ENCODE data around the gene NEU2.
"Not testable (repeated sequence)": the region's sequence is repeated elsewhere in the genome, so short reads cannot be mapped to it uniquely, and the experiment has no call there.

The NEU2 gene

DNA sequence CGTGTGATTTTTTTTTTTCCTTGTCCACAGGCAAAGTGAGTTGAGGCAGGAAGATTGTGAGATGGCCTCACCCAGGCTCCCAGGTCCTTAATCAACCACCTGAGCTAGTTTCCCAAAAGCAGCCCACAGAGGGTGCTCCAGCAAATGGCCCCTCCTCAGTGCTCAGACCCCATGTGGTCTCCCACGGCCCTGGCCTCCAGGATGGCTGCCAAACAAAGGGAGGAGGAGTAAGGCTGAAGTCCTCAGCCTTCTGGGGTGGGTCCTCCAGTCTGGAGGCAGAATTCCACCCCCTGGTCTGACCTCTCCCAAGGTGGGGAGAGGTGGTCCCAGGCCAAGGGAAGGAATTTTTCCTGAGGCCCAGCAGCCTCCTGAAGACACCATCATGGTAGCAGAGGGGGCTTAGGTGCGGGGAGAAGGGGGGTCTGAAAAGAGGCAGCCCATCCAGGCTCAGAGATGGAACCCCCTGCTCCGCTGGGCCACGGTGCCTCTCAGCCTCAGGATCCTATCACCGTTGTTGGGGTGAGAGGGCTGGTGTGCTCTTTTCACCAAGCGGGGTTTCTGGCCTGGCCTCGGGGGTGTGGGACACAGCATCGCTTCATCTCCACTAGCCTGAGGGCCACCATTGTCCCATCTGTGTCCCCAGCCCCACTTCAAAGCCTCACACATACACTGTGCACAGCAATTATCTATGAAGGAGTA lies 21.8 kb upstream of the NEU2 start:
- peak overlapping the region in 1 of 2 donors; percentile 14 for H3K4me3 ChIP-seq (ENCODE audit: low read length in 2 of 2)

DNA sequence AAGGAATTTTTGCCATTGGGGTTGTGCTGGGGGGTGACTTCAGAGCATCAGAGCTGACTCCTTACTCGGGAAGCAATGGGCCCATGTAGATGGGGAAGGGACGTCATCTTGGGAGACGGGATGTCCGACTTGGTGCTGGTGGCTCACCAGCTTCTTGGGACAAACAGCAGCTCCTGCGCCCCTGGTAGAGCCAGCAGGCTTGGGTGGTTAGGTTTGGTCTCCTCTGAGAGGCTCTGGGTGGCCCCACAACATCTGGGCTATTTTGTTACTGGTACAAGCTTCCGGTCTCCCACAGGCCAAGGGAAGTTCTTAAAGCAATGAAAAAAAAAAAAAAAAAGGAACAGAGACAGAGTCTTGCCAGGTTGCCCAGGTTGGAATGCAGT lies 21.2 kb upstream of the NEU2 start:
- peak overlapping the region; percentile 70 to 81 for H3K4me3 ChIP-seq (ENCODE audit: low read length in 2 of 2)

More for the DNA sequence above, 21.8 kb upstream of the NEU2 start:
- H3K36me3 ChIP-seq (ENCODE audit: control insufficient read depth in 2 of 2, insufficient read depth in 2 of 2, low read length in 2 of 2), result peaks cover 0 to 3% of the 10 kb centered on the region in 2 donors
- no peak overlapping the region for H3K27ac ChIP-seq (ENCODE audit: low read depth in 2 of 2, low read length in 2 of 2)
- H3K9ac ChIP-seq (ENCODE audit: low read depth in 1 of 2, low read length in 2 of 2), result no peak overlapping the region
- no peaks in the 10 kb centered on the region for H3K27me3 ChIP-seq (ENCODE audit: control insufficient read depth in 2 of 2, insufficient read depth in 2 of 2, low read length in 2 of 2)
- H3K9me3 ChIP-seq (ENCODE audit: control insufficient read depth in 2 of 2, low read length in 2 of 2), result no peaks in the 10 kb centered on the region
- peaks cover 20 to 26% of the 10 kb centered on the region in 2 donors for H3K4me1 ChIP-seq (ENCODE audit: control insufficient read depth in 2 of 2, insufficient read depth in 2 of 2, low read length in 2 of 2)

DNA sequence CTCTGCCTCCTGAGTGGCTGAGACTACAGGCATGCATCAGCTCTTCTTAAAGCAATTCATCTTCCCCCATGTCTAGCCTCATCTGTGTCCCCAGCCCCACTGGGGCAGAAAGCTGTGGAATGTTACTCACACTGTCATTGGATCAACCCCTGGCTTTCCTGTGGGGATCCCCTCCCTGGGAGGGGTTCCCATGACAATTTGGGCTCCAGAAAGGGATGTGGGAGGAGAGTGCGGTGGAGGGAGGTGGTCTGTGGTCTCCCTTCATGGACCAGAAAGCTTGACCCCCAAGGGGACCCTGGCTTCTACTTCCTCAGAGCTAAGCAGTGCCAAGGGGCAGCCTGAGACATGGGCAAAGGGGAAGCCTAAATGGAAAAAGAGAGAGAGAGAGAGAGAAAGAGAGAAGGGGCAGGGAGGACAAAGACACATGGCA lies 20.8 kb upstream of the NEU2 start:
- no peaks in the 10 kb centered on the region for H3K36me3 ChIP-seq (ENCODE audit: control insufficient read depth in 2 of 2, insufficient read depth in 2 of 2, low read length in 2 of 2)
- H3K27me3 ChIP-seq (ENCODE audit: control insufficient read depth in 2 of 2, insufficient read depth in 2 of 2, low read length in 2 of 2), result no peaks in the 10 kb centered on the region
- peaks cover 20 to 28% of the 10 kb centered on the region in 2 donors for H3K4me1 ChIP-seq (ENCODE audit: control insufficient read depth in 2 of 2, insufficient read depth in 2 of 2, low read length in 2 of 2)
- H3K27ac ChIP-seq (ENCODE audit: low read depth in 2 of 2, low read length in 2 of 2), result peak overlapping the region; percentile 86 to 87
- peak overlapping the region; percentile 66 to 77 for H3K9ac ChIP-seq (ENCODE audit: low read depth in 1 of 2, low read length in 2 of 2)
- H3K9me3 ChIP-seq (ENCODE audit: control insufficient read depth in 2 of 2, low read length in 2 of 2), result no peaks in the 10 kb centered on the region
- peak overlapping the region; percentile 70 to 81 for H3K4me3 ChIP-seq (ENCODE audit: low read length in 2 of 2)

More for the DNA sequence above, 21.2 kb upstream of the NEU2 start:
- Histone ChIP-seq H3K9ac (ENCODE audit: low read depth in 1 of 2, low read length in 2 of 2) (peak overlapping the region; percentile 66 to 77), H3K27me3 (ENCODE audit: control insufficient read depth in 2 of 2, insufficient read depth in 2 of 2, low read length in 2 of 2) (no peaks in the 10 kb centered on the region), H3K4me1 (ENCODE audit: control insufficient read depth in 2 of 2, insufficient read depth in 2 of 2, low read length in 2 of 2) (peaks cover 20 to 26% of the 10 kb centered on the region in 2 donors), H3K9me3 (ENCODE audit: control insufficient read depth in 2 of 2, low read length in 2 of 2) (no peaks in the 10 kb centered on the region), H3K36me3 (ENCODE audit: control insufficient read depth in 2 of 2, insufficient read depth in 2 of 2, low read length in 2 of 2) (peaks cover 0 to 3% of the 10 kb centered on the region in 2 donors), H3K27ac (ENCODE audit: low read depth in 2 of 2, low read length in 2 of 2) (no peak overlapping the region)

DNA sequence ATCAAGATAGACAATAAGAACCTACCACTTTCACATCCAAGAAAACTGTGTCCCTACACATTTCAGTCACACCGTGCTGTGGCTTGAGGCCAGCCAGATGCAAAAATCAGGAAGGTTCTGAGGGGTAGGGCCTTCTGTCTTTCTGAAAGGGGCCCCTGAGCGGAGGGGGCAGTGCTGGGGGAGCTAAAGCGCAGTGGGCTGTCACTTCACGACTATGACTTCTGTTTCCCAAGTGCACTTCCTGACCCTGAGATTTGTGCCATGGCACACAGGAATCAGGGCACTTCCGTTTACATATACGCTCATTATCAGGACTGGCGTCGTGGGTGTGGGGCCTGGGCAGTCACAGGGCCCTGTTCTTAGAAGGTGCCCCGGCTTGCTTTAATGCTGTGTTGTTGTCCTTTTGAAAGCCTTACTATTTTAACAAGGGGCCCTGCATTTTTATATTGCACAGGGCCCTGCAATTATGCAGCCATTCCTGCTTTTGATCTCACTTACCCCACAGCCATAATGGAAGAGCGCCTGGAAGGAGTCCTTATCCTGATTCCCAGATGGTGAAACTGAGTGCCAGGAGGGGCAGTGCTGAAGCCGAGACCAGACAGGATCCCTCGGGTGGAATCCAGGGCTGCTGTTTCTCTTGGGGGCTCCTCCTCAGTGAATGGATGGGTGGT lies 20.0 kb upstream of the NEU2 start:
- no peaks in the 10 kb centered on the region for H3K27me3 ChIP-seq (ENCODE audit: control insufficient read depth in 2 of 2, insufficient read depth in 2 of 2, low read length in 2 of 2)
- peak overlapping the region; percentile 86 to 87 for H3K27ac ChIP-seq (ENCODE audit: low read depth in 2 of 2, low read length in 2 of 2)

DNA sequence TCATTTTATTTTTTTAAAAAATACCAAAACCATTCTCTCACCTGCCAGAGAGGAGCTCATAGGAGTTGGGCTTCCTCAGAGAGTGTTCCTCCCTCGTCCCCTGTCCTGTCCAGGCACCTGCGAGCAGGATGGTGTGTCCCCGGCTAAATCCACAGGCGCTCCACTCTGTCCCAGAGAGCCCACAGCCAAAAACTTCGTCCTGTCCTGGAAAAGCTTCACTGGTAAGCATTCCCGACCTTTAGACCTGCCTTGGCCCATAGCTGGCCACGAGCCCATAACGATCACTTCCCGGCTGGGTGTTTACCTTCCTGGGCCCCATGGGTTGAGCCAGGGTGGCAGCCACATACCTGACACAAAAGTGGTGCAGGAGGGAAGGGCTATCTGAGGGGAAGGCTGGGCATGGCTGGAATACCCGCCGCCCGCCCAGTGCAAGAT lies 19.4 kb upstream of the NEU2 start, which contains the start of gene NGEF:
Gene NGEF, minus strand, starts transcription at position 230 of the 435 bp plus-strand sequence. CDS start 38,366 bp downstream, outside the sequence.
- peaks cover 20 to 39% of the 10 kb centered on the region in 2 donors for H3K4me1 ChIP-seq (ENCODE audit: control insufficient read depth in 2 of 2, insufficient read depth in 2 of 2, low read length in 2 of 2)
- no peaks in the 10 kb centered on the region for H3K36me3 ChIP-seq (ENCODE audit: control insufficient read depth in 2 of 2, insufficient read depth in 2 of 2, low read length in 2 of 2)
- no peaks in the 10 kb centered on the region for H3K9me3 ChIP-seq (ENCODE audit: control insufficient read depth in 2 of 2, low read length in 2 of 2)
- peak within 1 kb of the TSS; percentile 66 to 77 for H3K9ac ChIP-seq (ENCODE audit: low read depth in 1 of 2, low read length in 2 of 2)
- peak within 1 kb of the TSS; percentile 86 to 87 for H3K27ac ChIP-seq (ENCODE audit: low read depth in 2 of 2, low read length in 2 of 2)
- no peaks in the 10 kb centered on the region for H3K27me3 ChIP-seq (ENCODE audit: control insufficient read depth in 2 of 2, insufficient read depth in 2 of 2, low read length in 2 of 2)
- peak within 1 kb of the TSS; percentile 70 to 81 for H3K4me3 ChIP-seq (ENCODE audit: low read length in 2 of 2)

More for the DNA sequence above, 20.0 kb upstream of the NEU2 start:
- H3K9ac ChIP-seq (ENCODE audit: low read depth in 1 of 2, low read length in 2 of 2), result peak overlapping the region; percentile 66 to 77
- no peaks in the 10 kb centered on the region for H3K36me3 ChIP-seq (ENCODE audit: control insufficient read depth in 2 of 2, insufficient read depth in 2 of 2, low read length in 2 of 2)
- peaks cover 20 to 33% of the 10 kb centered on the region in 2 donors for H3K4me1 ChIP-seq (ENCODE audit: control insufficient read depth in 2 of 2, insufficient read depth in 2 of 2, low read length in 2 of 2)
- H3K9me3 ChIP-seq (ENCODE audit: control insufficient read depth in 2 of 2, low read length in 2 of 2), result no peaks in the 10 kb centered on the region
- H3K4me3 ChIP-seq (ENCODE audit: low read length in 2 of 2), result peak overlapping the region; percentile 70 to 81

DNA sequence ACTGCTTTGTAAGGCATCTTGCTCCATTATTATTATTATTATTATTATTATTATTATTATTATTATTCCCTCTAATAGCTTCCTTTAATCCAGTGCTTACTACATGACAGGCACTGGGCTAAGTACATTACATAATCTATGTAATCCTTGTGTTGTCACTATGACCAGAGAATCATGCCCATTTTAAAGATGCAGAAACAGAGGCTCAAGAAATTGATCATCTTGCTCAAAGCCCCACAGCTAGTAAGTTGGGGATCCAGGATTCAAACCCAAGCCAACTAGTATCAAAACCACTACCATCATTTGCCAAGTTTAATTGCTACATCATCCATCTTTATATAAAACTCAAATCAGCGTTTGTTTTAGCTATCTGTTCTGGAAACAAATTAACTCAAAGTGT lies 18.8 kb upstream of the NEU2 start:
- peak overlapping the region; percentile 86 to 87 for H3K27ac ChIP-seq (ENCODE audit: low read depth in 2 of 2, low read length in 2 of 2)
- peaks cover 23 to 42% of the 10 kb centered on the region in 2 donors for H3K4me1 ChIP-seq (ENCODE audit: control insufficient read depth in 2 of 2, insufficient read depth in 2 of 2, low read length in 2 of 2)
- H3K9ac ChIP-seq (ENCODE audit: low read depth in 1 of 2, low read length in 2 of 2), result no peak overlapping the region

DNA sequence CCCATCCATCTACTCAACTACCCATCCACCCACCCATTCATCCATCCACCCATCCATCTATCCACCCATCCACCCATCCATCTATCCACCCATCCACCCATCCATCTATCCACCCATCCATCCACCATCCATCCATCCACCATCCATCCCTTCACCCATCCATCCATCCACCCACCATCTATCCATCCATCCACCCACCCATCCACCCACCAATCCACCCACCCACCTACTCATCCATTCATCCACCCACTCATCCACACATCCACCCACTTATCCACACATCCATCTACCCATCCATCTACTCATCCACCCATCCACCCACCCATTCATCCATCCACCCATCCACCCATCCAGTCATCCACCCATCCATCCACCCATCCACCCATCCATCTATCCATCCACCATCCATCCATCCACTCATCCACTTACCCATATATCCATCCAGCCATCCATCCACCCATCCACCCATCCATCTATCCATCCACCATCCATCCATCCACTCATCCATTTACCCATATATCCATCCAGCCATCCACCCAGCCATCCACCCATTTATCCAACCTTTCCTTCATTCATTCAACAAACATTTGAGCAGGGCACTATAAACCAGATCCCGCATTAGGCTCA lies 17.3 kb upstream of the NEU2 start:
- H3K4me3 ChIP-seq (ENCODE audit: low read length in 2 of 2), result no peak overlapping the region
- no peak overlapping the region for H3K9ac ChIP-seq (ENCODE audit: low read depth in 1 of 2, low read length in 2 of 2)
- no peaks in the 10 kb centered on the region for H3K9me3 ChIP-seq (ENCODE audit: control insufficient read depth in 2 of 2, low read length in 2 of 2)
- H3K27me3 ChIP-seq (ENCODE audit: control insufficient read depth in 2 of 2, insufficient read depth in 2 of 2, low read length in 2 of 2), result no peaks in the 10 kb centered on the region
- H3K36me3 ChIP-seq (ENCODE audit: control insufficient read depth in 2 of 2, insufficient read depth in 2 of 2, low read length in 2 of 2), result no peaks in the 10 kb centered on the region
- H3K27ac ChIP-seq (ENCODE audit: low read depth in 2 of 2, low read length in 2 of 2), result no peak overlapping the region
- H3K4me1 ChIP-seq (ENCODE audit: control insufficient read depth in 2 of 2, insufficient read depth in 2 of 2, low read length in 2 of 2), result peaks cover 23 to 42% of the 10 kb centered on the region in 2 donors

More for the DNA sequence above, 18.8 kb upstream of the NEU2 start:
- no peak overlapping the region for H3K4me3 ChIP-seq (ENCODE audit: low read length in 2 of 2)
- H3K36me3 ChIP-seq (ENCODE audit: control insufficient read depth in 2 of 2, insufficient read depth in 2 of 2, low read length in 2 of 2), result no peaks in the 10 kb centered on the region
- no peaks in the 10 kb centered on the region for H3K9me3 ChIP-seq (ENCODE audit: control insufficient read depth in 2 of 2, low read length in 2 of 2)
- H3K27me3 ChIP-seq (ENCODE audit: control insufficient read depth in 2 of 2, insufficient read depth in 2 of 2, low read length in 2 of 2), result no peaks in the 10 kb centered on the region

DNA sequence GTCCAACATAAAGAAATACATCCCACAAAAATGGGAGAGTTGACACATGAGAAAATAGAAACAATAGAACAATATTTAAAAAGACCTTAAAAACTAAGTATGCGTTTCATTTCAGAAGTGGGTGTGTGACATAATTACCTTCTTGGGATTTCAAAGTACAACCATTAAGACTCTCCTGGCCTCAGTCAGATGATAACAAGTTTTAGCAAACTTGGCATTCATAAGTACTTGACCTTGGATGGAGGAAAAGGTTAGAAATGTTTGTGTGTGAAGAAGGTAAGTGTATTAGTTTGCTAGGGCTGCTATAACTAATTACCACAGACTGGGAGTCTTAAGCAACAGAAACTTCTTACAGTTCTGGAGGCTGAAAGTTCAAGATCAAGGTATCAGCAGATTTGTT lies 14.5 kb upstream of the NEU2 start:
- Histone ChIP-seq H3K27ac (ENCODE audit: low read depth in 2 of 2, low read length in 2 of 2) (peak overlapping the region; percentile 32 to 65), H3K27me3 (ENCODE audit: control insufficient read depth in 2 of 2, insufficient read depth in 2 of 2, low read length in 2 of 2) (no peaks in the 10 kb centered on the region), H3K36me3 (ENCODE audit: control insufficient read depth in 2 of 2, insufficient read depth in 2 of 2, low read length in 2 of 2) (no peaks in the 10 kb centered on the region), H3K9me3 (ENCODE audit: control insufficient read depth in 2 of 2, low read length in 2 of 2) (no peaks in the 10 kb centered on the region), H3K4me3 (ENCODE audit: low read length in 2 of 2) (no peak overlapping the region), H3K4me1 (ENCODE audit: control insufficient read depth in 2 of 2, insufficient read depth in 2 of 2, low read length in 2 of 2) (peaks cover 7 to 25% of the 10 kb centered on the region in 2 donors), H3K9ac (ENCODE audit: low read depth in 1 of 2, low read length in 2 of 2) (no peak overlapping the region)

DNA sequence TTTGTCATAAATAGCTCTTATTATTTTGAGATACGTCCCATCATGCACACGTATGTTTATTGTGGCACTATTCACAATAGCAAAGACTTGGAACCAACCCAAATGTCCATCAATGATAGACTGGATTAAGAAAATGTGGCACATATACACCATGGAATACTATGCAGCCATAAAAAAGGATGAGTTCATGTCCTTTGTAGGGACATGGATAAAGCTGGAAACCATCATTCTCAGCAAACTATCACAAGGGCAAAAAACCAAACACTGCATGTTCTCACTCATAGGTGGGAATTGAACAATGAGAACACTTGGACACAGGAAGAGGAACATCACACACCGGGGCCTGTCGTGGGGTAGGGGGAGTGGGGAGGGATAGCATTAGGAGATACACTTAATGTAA lies 12.9 kb upstream of the NEU2 start:
- not testable (repeated sequence) for H3K27me3 ChIP-seq (ENCODE audit: control insufficient read depth in 2 of 2, insufficient read depth in 2 of 2, low read length in 2 of 2); H3K4me3 ChIP-seq (ENCODE audit: low read length in 2 of 2); H3K9ac ChIP-seq (ENCODE audit: low read depth in 1 of 2, low read length in 2 of 2); H3K36me3 ChIP-seq (ENCODE audit: control insufficient read depth in 2 of 2, insufficient read depth in 2 of 2, low read length in 2 of 2); H3K9me3 ChIP-seq (ENCODE audit: control insufficient read depth in 2 of 2, low read length in 2 of 2); H3K27ac ChIP-seq (ENCODE audit: low read depth in 2 of 2, low read length in 2 of 2)
- H3K4me1 ChIP-seq (ENCODE audit: control insufficient read depth in 2 of 2, insufficient read depth in 2 of 2, low read length in 2 of 2), result peaks cover 3 to 16% of the 10 kb centered on the region in 2 donors

DNA sequence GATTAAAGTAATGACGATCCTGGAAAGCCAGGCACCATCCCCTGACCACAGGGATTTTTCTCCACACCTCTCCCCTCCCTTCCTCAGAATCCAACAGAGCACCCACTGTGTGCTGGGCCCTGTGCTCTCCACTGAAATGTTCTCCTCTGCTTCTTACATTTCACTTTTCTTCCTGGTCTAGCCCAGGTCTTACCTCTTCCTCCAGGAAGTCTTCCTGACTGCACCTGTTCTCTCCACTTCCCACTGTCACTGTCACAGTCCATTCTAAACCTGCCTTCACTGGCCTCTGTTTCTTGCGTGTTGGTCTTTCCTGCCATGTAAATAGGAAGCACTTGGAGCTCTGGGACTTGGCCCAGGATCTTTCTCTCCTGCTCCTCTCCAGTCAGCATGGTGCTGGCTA lies 12.0 kb upstream of the NEU2 start:
- H3K27ac ChIP-seq (ENCODE audit: low read depth in 2 of 2, low read length in 2 of 2), result no peak overlapping the region

More for the DNA sequence above, 12.0 kb upstream of the NEU2 start:
- H3K9me3 ChIP-seq (ENCODE audit: control insufficient read depth in 2 of 2, low read length in 2 of 2), result no peaks in the 10 kb centered on the region
- H3K4me3 ChIP-seq (ENCODE audit: low read length in 2 of 2), result no peak overlapping the region
- H3K4me1 ChIP-seq (ENCODE audit: control insufficient read depth in 2 of 2, insufficient read depth in 2 of 2, low read length in 2 of 2), result peaks cover 3 to 16% of the 10 kb centered on the region in 2 donors
- no peaks in the 10 kb centered on the region for H3K36me3 ChIP-seq (ENCODE audit: control insufficient read depth in 2 of 2, insufficient read depth in 2 of 2, low read length in 2 of 2)
- no peak overlapping the region for H3K9ac ChIP-seq (ENCODE audit: low read depth in 1 of 2, low read length in 2 of 2)
- no peaks in the 10 kb centered on the region for H3K27me3 ChIP-seq (ENCODE audit: control insufficient read depth in 2 of 2, insufficient read depth in 2 of 2, low read length in 2 of 2)
